ENCODE measurements around the gene AURKAIP1. TPM values are rescaled to one million over a fixed set of nuclear protein-coding genes. Genes with fewer than 3 reads are reported as not detected.

Gene AURKAIP1
- total RNA-seq, 4 donors from 2014 or later = 122 to 172 (median 134) TPM

GRCh38 chr1:1402072-1402900, 27.3 kb upstream of the AURKAIP1 start:
- no peaks in the 10 kb centered on the region for H3K27me3 ChIP-seq
- no peak overlapping the region for H3K4me3 ChIP-seq
- DNase-seq = no peak
- H3K27ac ChIP-seq = no peak overlapping the region
- H3K9me3 ChIP-seq = no peaks in the 10 kb centered on the region
- no peak for TF ChIP-seq POLR2A (IDR thresholded peaks at IDR 0.05)
- TF ChIP-seq CTCF (IDR thresholded peaks at IDR 0.05) = peak in 4 of 6 experiments; percentile 19 to 57 (median 46)
- H3K4me1 ChIP-seq = peaks cover 3 to 44% (median 21%) of the 10 kb centered on the region in 4 donors
- H3K36me3 ChIP-seq = peaks cover 0 to 55% (median 0%) of the 10 kb centered on the region in 3 donors

- H3K4me3 ChIP-seq = no peak overlapping the region
- no peak overlapping the region for H3K27ac ChIP-seq
- no peak for DNase-seq
- no peaks in the 10 kb centered on the region for H3K9me3 ChIP-seq
- TF ChIP-seq CTCF (IDR thresholded peaks at IDR 0.05) (no peak), POLR2A (IDR thresholded peaks at IDR 0.05) (no peak)
- H3K4me1 ChIP-seq = peaks cover 3 to 47% (median 21%) of the 10 kb centered on the region in 4 donors
- no peaks in the 10 kb centered on the region for H3K27me3 ChIP-seq
- peaks cover 0 to 62% (median 0%) of the 10 kb centered on the region in 3 donors for H3K36me3 ChIP-seq
Measured at GRCh38 chr1:1401457-1402010, 26.5 kb upstream of the AURKAIP1 start.

- Histone ChIP-seq H3K36me3 (peaks cover 0 to 67% (median 0%) of the 10 kb centered on the region in 3 donors), H3K4me1 (peaks cover 3 to 39% (median 14%) of the 10 kb centered on the region in 4 donors), H3K27me3 (no peaks in the 10 kb centered on the region), H3K27ac (peak overlapping the region in 2 of 4 donors; percentile 81 to 83), H3K4me3 (peak overlapping the region in 3 of 4 donors; percentile 89 to 95 (median 94)), H3K9me3 (no peaks in the 10 kb centered on the region)
- DNase-seq = no peak
- TF ChIP-seq POLR2A (IDR thresholded peaks at IDR 0.05) (no peak), CTCF (IDR thresholded peaks at IDR 0.05) (no peak)
Measured at GRCh38 chr1:1400576-1401456, 25.8 kb upstream of the AURKAIP1 start.

- Histone ChIP-seq H3K4me1 (peaks cover 3 to 33% (median 13%) of the 10 kb centered on the region in 4 donors), H3K4me3 (peak overlapping the region; percentile 83 to 95 (median 92)), H3K27ac (peak overlapping the region; percentile 81 to 87 (median 84)), H3K36me3 (peaks cover 0 to 68% (median 0%) of the 10 kb centered on the region in 3 donors), H3K9me3 (no peaks in the 10 kb centered on the region), H3K27me3 (no peaks in the 10 kb centered on the region)
- TF ChIP-seq CTCF (IDR thresholded peaks at IDR 0.05) = no peak
- no peak for TF ChIP-seq POLR2A (IDR thresholded peaks at IDR 0.05)
- DNase-seq = peak in 1 of 3 donors; percentile 52
Measured at GRCh38 chr1:1399872-1400575, 25.0 kb upstream of the AURKAIP1 start.

Data from Peyer's patch (tissue), 4 donors.